NK-92 (cell line): ENCODE results near the gene SCGN.

Experiments
- DNase-seq: peaks from one replicate; lab custom pipeline; 2025; ENCODE audit not compliant: unreplicated experiment; lab: John Stamatoyannopoulos, UW

Gene SCGN

GRCh38 chr6:25652007-25652515 lies at the start of gene SCGN:
TSS of gene SCGN (plus strand) at chr6:25652215. CDS start at chr6:25652404, 189 bp downstream.
- no peak for DNase-seq

- DNase-seq: no peak
Observed at GRCh38 chr6:25602674-25602982, 49.4 kb upstream of the SCGN start.

GRCh38 chr6:25603251-25603650 lies 48.8 kb upstream of the SCGN start:
- DNase-seq: no peak

GRCh38 chr6:25606151-25606550 lies 45.9 kb upstream of the SCGN start:
- DNase-seq: no peak

GRCh38 chr6:25608558-25609174 lies 43.3 kb upstream of the SCGN start:
- no peak for DNase-seq

GRCh38 chr6:25612666-25613065 lies 39.3 kb upstream of the SCGN start:
- DNase-seq: no peak

GRCh38 chr6:25613415-25613814 lies 38.6 kb upstream of the SCGN start:
- DNase-seq: no peak

- DNase-seq: no peak
Observed at GRCh38 chr6:25614052-25614451, 38.0 kb upstream of the SCGN start.

GRCh38 chr6:25615471-25615870 lies 36.5 kb upstream of the SCGN start:
- no peak for DNase-seq

GRCh38 chr6:25617997-25618396 lies 34.0 kb upstream of the SCGN start:
- no peak for DNase-seq

GRCh38 chr6:25619217-25619616 lies 32.8 kb upstream of the SCGN start:
- no peak for DNase-seq

GRCh38 chr6:25620391-25620790 lies 31.6 kb upstream of the SCGN start:
- DNase-seq: no peak

GRCh38 chr6:25623065-25623464 lies 28.9 kb upstream of the SCGN start:
- DNase-seq: no peak

GRCh38 chr6:25623879-25624278 lies 28.1 kb upstream of the SCGN start:
- DNase-seq: no peak

- no peak for DNase-seq
Observed at GRCh38 chr6:25627001-25627400, 25.0 kb upstream of the SCGN start.

- DNase-seq: no peak
Observed at GRCh38 chr6:25628471-25629197, 23.4 kb upstream of the SCGN start.

GRCh38 chr6:25629198-25629576 lies 22.8 kb upstream of the SCGN start:
- DNase-seq: no peak

GRCh38 chr6:25630508-25631278 lies 21.3 kb upstream of the SCGN start:
- no peak for DNase-seq

- DNase-seq: no peak
Observed at GRCh38 chr6:25635886-25636317, 16.1 kb upstream of the SCGN start.

GRCh38 chr6:25637211-25637610 lies 14.8 kb upstream of the SCGN start:
- DNase-seq: no peak

GRCh38 chr6:25637960-25638434 lies 14.0 kb upstream of the SCGN start:
- DNase-seq: no peak

- no peak for DNase-seq
Observed at GRCh38 chr6:25639653-25640052, 12.4 kb upstream of the SCGN start.
